Activated effector memory CD4-positive, alpha-beta T cell treated with anti-CD3 and anti-CD28 coated beads, Interleukin-2, amount 50 U/mL, for 16 hours (primary cell): Measurements from ENCODE around the gene COL11A1.
"Not testable (repeated sequence)": the region's sequence is repeated elsewhere in the genome, so short reads cannot be mapped to it uniquely, and the experiment has no call there.

Experiments used
- DNase-seq: peaks from one replicate; pipeline ENCODE4 v3.0.0-alpha.2; 2020

COL11A1 gene

GRCh38 chr1:103075316-103076000, 32.9 kb downstream of the COL11A1 start:
- no peak for DNase-seq

DNA sequence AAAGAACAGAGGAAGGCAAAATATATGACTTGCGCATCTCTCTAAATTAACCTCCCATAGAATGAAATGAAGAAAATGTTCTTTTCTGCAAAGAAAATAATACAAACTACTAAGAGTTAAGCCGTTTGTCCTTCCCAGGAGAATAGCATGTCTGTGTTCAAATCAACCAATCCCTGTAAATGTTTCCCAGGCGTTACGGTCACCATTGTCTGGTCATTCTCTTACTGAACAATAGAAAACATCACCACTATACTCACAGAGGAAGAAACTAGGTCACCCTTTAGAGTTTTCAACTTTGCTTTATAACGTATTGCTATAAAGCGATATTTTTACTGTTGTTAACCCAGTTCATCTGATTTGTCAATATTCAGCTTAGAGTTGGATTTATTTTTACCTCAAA, 34.1 kb downstream of the COL11A1 start:
- DNase-seq: no peak

GRCh38 chr1:103069201-103069600, 39.1 kb downstream of the COL11A1 start:
- no peak for DNase-seq

DNA sequence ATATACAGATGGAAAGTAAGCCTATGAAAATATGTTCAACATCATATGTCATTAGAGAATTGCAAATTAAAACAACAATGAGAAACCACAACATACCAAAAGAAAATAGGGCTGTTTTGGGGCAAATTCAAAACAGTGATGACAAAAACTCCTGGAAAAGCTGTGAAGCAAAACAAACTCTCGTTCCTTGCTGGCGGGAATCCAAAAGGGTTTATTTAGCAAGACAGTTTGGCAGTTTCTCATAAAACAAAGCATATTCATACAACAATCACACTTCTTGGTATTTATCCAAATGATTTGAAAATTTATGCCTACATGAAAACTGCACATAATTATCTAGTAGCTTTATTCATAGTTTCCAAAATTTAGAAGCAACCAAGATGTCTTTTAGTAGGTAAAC, 44.4 kb downstream of the COL11A1 start:
- DNase-seq: no peak

DNA sequence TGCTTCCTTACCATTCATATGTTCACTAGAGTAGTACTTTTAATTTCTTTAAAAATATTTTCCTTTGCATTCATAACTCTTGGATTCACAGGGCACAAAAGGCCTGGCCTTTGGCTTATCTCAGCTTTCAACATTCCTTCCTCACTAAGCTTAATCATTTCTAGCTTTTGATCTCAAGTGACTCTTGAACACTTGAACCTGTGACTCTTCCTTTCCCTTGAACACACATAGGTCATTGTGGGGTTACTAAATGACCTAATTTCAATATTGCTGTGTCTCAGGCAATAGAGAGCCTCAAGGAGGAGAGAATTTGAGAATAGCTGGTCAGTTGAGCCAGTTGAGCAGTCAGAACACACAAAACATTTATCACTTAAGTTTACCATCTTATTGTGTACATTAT, 49.9 kb downstream of the COL11A1 start:
- no peak for DNase-seq

DNA sequence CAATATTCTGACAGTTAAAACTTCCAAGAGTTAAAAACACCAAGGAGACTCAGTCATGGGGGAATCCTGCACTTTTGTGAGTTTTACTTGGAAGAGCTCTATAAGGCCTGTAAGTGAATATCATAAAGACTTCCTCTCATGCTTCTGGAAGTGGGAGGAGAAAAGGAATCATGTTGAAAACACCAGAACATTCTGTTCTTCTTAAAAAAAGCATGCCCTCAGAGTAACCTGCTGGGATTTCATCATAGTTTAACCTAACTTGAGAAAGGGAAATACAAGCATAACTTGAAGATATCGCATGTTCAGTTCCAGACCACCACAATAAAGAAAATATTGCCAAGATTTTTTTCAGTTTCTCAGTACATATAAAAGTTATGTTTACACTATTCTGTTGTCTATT, 51.9 kb downstream of the COL11A1 start:
- DNase-seq: no peak

DNA sequence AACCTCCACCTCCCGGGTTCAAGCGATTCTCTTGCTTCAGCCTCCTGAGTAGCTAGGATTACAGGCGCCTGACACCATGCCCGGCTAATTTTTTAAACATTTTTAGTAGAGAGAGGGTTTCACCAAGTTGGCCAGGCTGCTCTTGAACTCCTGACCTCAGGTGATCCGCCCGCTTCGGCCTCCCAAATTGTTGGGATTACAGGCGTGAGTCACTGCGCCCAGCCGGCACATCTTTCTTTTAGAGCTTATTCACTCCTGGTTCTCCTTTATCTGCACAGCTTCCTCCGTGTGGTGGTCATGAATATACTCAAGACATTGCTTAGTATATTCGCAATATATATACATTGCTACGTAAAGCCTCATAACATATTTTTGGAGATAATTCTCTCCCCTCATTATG, 80.2 kb downstream of the COL11A1 start:
- DNase-seq: not testable (repeated sequence)

DNA sequence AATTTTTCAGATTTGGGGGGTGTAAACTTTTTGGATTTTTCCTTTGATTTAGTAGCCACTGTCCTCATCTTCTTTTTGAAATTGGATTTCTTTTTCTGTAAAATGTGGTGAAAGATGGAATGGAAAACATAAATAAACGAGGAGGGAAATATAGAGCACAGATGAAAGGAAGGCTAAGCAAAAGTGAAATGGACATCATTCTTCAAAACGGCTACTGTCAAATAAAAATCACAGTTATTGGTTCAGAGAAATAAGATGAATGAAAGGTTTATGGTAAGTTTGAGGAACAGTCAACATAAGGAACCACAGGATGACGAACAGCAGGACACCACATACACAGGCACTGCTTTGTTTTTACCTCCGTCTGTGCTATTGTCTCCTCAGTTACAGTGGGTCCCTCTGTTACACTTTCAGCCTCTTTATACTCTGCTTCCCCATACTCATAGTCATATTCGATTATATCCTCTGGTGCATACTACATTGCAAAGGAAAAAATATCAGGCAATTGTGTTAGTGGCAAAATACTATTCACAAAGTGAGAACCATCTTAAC, 82.4 kb downstream of the COL11A1 start:
- no peak for DNase-seq

DNA sequence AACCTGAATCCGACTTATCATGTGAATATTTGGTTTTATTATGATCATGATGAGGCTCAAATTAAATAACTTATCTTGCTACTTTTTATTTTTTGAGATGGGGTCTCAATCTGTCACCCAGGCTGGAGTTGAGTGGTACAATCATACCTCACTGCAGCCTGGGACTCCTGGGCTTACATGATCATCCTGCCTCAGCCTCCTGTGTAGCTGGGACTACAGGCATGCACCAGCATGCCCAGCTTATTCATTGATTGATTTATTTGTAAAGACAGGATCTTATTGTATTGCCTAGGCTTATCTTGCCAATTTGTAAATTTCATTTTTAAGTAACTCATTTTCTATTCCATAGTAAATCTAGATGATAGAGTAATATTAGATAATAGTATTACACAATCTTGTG, 84.3 kb downstream of the COL11A1 start:
- no peak for DNase-seq

DNA sequence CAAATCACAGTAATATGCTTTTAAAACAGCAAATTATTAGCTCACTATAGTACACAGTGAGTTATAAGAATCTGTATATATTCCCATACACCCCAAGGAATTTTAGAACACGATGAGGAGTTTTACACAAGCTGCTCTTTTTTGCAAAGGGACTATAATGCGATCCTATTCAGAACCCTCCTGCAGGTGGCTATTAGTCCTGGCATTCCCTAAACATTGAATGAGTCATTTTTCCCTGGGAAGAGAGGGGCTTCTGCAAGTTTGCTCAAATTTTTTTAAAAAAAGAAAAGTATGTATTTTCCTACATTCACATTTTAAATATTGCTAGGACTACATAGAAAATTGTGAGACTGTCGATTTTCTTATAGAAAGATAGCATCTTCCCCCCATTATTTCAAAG, 106.3 kb downstream of the COL11A1 start:
- DNase-seq: no peak

DNA sequence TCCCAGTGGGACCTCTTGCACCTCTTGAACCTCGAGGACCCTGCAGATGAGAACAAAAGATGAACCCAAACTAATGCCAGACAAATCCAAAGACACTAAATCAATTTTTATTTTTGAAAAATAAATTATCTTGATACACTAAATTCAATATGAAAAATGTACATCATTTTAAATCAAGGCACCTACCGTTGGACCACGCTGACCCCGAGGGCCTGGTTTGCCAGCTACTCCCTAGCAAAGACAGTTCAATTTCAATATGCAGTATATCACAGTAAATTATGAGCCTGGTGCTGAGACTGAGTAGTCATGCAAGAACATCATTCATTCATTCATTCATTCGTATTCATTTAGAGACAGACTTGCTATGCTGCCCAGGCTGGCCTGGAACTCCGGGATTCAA, 129.4 kb downstream of the COL11A1 start:
- DNase-seq: no peak

DNA sequence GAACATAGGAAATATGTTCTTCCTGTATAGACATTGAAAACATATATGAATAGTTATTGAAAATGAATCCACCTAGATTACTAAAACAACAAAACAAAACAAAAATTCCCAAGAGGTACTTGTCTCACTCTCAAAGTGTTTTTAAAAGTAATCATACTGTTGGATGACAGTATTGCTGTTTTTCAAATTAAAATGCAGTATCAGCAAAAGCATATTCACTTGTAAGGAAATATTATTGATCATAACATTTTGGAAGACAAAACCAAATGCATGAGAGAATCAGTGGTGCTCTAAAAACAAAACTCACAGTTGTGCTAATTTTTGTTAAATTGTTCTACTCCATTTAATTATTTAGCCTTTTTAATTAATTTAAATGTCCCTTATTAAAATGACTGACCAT, 131.0 kb downstream of the COL11A1 start:
- no peak for DNase-seq

DNA sequence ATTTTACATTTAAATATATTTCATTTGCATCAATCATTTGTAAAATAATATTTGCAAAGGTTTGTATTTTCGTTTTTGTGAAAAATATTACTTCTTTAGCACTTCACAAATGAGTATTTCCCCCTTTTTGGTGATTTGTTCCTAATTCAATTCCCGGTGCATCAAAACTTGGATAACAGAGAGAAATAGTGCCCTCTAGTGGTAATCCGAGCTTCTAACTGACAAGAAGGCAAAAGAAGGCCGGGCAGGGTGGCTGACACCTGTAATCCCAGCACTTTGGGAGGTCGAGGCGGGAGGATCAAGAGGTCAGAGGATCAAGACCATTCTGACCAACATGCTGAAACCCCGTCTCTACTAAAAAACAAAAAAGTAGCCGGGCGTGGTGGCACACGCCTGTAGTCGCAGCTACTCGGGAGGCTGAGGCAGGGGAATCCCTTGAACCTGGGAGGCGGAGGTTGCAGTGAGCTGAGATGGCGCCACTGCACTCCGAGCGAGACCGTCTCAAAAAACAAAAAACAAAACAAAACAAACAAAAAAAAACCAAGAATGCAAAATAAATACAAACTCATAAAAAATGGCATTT, 137.7 kb downstream of the COL11A1 start:
- no peak for DNase-seq

DNA sequence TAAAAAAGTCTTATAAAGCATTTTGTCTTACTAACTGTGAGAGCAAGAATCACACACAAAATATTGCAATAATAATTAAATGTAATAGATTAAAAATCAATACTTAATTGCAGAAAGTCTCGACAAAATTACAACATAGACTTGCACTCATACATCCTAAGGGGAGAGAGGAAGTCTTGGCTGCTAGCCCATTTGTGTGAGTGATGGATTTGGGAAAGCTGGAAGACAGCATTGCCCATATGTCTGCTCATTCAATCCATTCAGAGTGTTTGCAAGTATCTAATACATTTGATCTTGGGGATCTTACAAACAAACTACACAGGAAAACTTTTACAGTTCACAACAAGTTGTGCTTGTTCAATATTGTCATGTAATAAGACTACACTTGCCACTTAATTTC, 140.5 kb downstream of the COL11A1 start:
- no peak for DNase-seq

- DNase-seq: no peak
These were observed 146.8 kb downstream of the COL11A1 start for GRCh38 chr1:102961549-102961948.

GRCh38 chr1:102954576-102954975, 153.7 kb downstream of the COL11A1 start:
- DNase-seq: no peak

DNA sequence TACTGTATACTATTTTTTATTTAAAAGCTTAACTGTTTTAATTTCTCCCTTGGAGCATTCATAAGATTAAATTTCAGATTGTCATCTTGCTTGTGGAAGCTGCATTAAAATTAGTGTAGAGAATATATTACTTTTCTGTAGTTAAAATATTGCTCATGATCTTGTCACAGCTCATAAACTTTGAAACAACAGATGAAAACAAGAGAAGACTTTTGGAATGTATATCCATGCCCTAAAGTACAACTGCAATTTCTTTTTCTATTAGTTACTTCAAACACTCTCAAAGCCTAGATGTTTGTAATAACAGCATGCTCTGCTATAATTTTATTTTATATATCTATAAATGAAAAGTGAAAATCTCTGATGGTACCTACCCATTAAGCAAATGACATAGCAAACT, 155.9 kb downstream of the COL11A1 start:
- no peak for DNase-seq

- no peak for DNase-seq
These were observed 166.0 kb downstream of the COL11A1 start for GRCh38 chr1:102942324-102942723.

DNA sequence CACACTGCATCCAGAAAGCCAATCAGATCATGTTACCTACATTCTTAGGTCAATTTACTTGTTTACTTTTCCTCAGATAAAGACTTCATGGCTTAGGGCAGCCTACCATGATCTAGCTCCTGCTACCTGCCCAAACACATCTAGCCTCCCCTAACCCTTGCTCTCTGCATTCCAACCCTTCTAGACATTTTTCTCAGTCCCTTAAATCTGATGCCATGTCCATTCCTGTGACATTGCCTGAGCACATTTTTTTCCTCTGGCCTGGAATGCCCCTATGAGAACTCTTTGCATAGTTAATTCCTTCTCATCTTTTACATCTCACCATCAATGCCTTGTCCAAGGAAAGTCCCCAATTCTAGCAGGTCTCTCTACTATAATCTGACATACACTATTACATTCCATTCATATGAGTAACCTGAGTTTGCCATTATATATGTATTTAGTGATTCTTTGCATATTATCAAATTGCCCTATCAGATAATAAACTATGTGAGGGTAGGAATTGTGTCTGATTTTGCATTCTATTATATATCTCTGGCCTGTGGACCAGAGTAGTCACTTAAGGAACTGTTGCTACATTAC, 166.9 kb downstream of the COL11A1 start:
- DNase-seq: no peak

GRCh38 chr1:102937401-102937800, 170.9 kb downstream of the COL11A1 start:
- no peak for DNase-seq

GRCh38 chr1:102933362-102933761, 175.0 kb downstream of the COL11A1 start:
- DNase-seq: not testable (repeated sequence)

GRCh38 chr1:102919659-102920058, 188.7 kb downstream of the COL11A1 start:
- no peak for DNase-seq

DNA sequence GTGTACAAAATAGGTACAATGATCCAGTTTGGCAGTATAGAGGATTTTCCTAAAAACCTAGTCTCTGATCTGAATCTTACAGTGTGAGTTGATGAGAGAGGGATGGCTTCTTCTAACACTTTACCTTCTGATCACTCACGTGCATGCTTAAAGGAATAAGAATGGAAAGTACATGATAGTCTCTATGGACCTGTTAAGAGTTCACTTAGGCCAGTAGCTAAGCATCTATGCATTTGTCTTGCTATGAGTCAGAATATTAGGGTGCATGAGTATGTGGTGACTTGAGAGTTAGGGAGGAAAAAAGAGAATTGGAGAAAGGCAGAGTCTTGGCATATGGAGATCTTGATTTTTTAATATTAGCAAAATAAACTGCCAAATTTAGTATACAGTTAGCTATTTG, 206.3 kb downstream of the COL11A1 start:
- no peak for DNase-seq

DNA sequence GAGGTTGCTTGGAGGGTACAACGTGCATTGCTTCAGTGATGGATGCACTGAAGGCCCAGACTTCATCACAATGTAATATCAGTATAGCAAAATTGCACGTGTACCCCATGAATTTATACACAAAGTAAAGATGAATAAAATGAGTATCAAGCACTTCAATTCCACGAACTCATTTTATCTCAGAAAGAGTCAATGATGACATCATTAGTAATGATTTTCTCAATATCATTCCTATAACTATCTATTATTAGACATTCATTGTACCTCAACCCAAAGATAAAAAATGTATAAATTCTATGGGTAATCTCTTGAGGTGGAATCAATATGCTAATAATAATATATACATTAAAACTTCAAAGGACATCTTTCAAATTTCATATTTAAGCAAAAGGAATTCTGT, 208.4 kb downstream of the COL11A1 start:
- no peak for DNase-seq
